ENCODE data around the gene SMURF2. TPM values are rescaled to one million over a fixed set of nuclear protein-coding genes. Genes with fewer than 3 reads are reported as not detected.

The SMURF2 gene
- total and polyA plus RNA-seq, 9 donors = 9.9 to 29.0 (median 22.6) TPM

GRCh38 chr17:64499805-64500486 is 162.2 kb downstream of the SMURF2 start:
- no peaks in the 10 kb centered on the region for H3K9me3 ChIP-seq
- DNase-seq = no peak
- no peaks in the 10 kb centered on the region for H3K36me3 ChIP-seq
- H3K4me3 ChIP-seq = no peak overlapping the region
- no peak overlapping the region for H3K27ac ChIP-seq
- no peaks in the 10 kb centered on the region for H3K27me3 ChIP-seq
- TF ChIP-seq CTCF (IDR thresholded peaks at IDR 0.05) = no peak
- intact Hi-C loops (cut with DNase I) = loop anchor here in 2 of 4 donors (10.0 kb wide), 2 partner anchors 75 to 185 kb away; no protein-coding TSS in a partner anchor
- WGBS, 3 donors = 76 to 82% (median 77%) methylated on average over 6 of the region's 6 CpGs
- peaks cover 7% of the 10 kb centered on the region for H3K4me1 ChIP-seq (ENCODE audit: insufficient read depth)

GRCh38 chr17:64498308-64499203 is 163.6 kb downstream of the SMURF2 start:
- no peak for TF ChIP-seq CTCF (IDR thresholded peaks at IDR 0.05)
- TF ChIP-seq EP300 (IDR thresholded peaks at IDR 0.05) = no peak
- TF ChIP-seq POLR2A (IDR thresholded peaks at IDR 0.05) = no peak
- intact Hi-C loops (cut with DNase I) = loop anchor here in 2 of 4 donors (10.0 kb wide), 2 partner anchors 74 to 184 kb away; no protein-coding TSS in a partner anchor
- Histone ChIP-seq H3K9me3 (no peaks in the 10 kb centered on the region), H3K4me3 (no peak overlapping the region), H3K36me3 (no peaks in the 10 kb centered on the region), H3K27ac (no peak overlapping the region), H3K27me3 (no peaks in the 10 kb centered on the region), H3K4me1 (ENCODE audit: insufficient read depth) (peaks cover 6% of the 10 kb centered on the region)
- DNase-seq = no peak
- WGBS, 3 donors = 53 to 55% (median 55%) methylated on average over 7 of the region's 7 CpGs

- no peak for DNase-seq
- Histone ChIP-seq H3K36me3 (no peaks in the 10 kb centered on the region), H3K9me3 (no peaks in the 10 kb centered on the region), H3K4me3 (peak overlapping the region; percentile 52), H3K4me1 (ENCODE audit: insufficient read depth) (peaks cover 6% of the 10 kb centered on the region), H3K27ac (peak overlapping the region in 1 of 2 donors; percentile 64), H3K27me3 (no peaks in the 10 kb centered on the region)
- intact Hi-C loops (cut with DNase I) = loop anchor here in 2 of 4 donors (10.0 kb wide), 2 partner anchors 73 to 183 kb away; no protein-coding TSS in a partner anchor
- 42 to 47% (median 45%) methylated on average over 4 of the region's 4 CpGs for WGBS, 3 donors
- no peak for TF ChIP-seq EP300 (IDR thresholded peaks at IDR 0.05)
- peak in 1 of 3 donors; percentile 1 for TF ChIP-seq CTCF (IDR thresholded peaks at IDR 0.05)
Measured at GRCh38 chr17:64497565-64498035, 164.5 kb downstream of the SMURF2 start.

- intact Hi-C loops (cut with DNase I) = loop anchor here in 2 of 4 donors (10.0 kb wide), 2 partner anchors 72 to 182 kb away; no protein-coding TSS in a partner anchor
- peak; percentile 88 to 94 (median 89) for DNase-seq
- 0 to 2% (median 1%) methylated on average over 36 to 50 of the region's 50 CpGs for WGBS, 3 donors
- peak within 1 kb of the TSS; percentile 17 to 64 for H3K27ac ChIP-seq
- peak within 1 kb of the TSS; percentile 52 for H3K4me3 ChIP-seq
- H3K27me3 ChIP-seq = no peaks in the 10 kb centered on the region
- H3K4me1 ChIP-seq (ENCODE audit: insufficient read depth) = peaks cover 6% of the 10 kb centered on the region
- TF ChIP-seq CTCF (IDR thresholded peaks at IDR 0.05) (peak in 2 of 3 donors; percentile 46 to 52), POLR2A (IDR thresholded peaks at IDR 0.05) (peak; percentile 6), EP300 (IDR thresholded peaks at IDR 0.05) (no peak)
- H3K36me3 ChIP-seq = no peaks in the 10 kb centered on the region
- H3K9me3 ChIP-seq = no peaks in the 10 kb centered on the region
Measured at GRCh38 chr17:64496786-64497564, 165.1 kb downstream of the SMURF2 start, which contains the start of gene POLG2. Gene POLG2, minus strand, starts transcription at chr17:64497054. Its CDS starts 86 bp downstream, at chr17:64496968.

All from ovary (tissue), 9 donors.